Mesenchymal stem cell (in vitro differentiated cells and primary cell): ENCODE results near the gene MSRB3.
"Not testable (repeated sequence)": the region's sequence is repeated elsewhere in the genome, so short reads cannot be mapped to it uniquely, and the experiment has no call there.

ENCODE experiments used
- DNase-seq: peaks from one replicate; pipeline ENCODE4 v3.0.0-alpha.2; 2013
- H2AFZ ChIP-seq: one replicate; pipeline ENCODE4 v1.6.1; 2013; ENCODE audit warnings: low read depth, mild to moderate bottlenecking, control low read depth, inconsistent platforms, low read length, moderate library complexity
- H2AK5ac ChIP-seq: 2 replicates; pipeline ENCODE4 v1.6.1; 2013; ENCODE audit warnings: low read length, moderate library complexity, mild to moderate bottlenecking, inconsistent platforms; ENCODE audit not compliant: severe bottlenecking
- H2BK120ac ChIP-seq: one replicate; pipeline ENCODE4 v1.6.1; 2013; ENCODE audit warnings: low read depth, mild to moderate bottlenecking, inconsistent platforms, low read length, moderate library complexity
- H2BK12ac ChIP-seq, 2 experiments: one replicate each; pipeline ENCODE4 v1.6.1; 2013; ENCODE audit warnings: inconsistent platforms in 2 of 2, low read length in 2 of 2, mild to moderate bottlenecking in 2 of 2, moderate library complexity in 2 of 2, control low read depth in 1 of 2
- H2BK15ac ChIP-seq: one replicate; pipeline ENCODE4 v1.6.1; 2013; ENCODE audit warnings: mild to moderate bottlenecking, low read depth, inconsistent platforms; ENCODE audit not compliant: poor library complexity, severe bottlenecking
- H2BK5ac ChIP-seq: 2 replicates; pipeline ENCODE4 v1.6.1; 2013; ENCODE audit warnings: low read depth, mild to moderate bottlenecking, low read length, control low read depth, inconsistent platforms; ENCODE audit not compliant: poor library complexity, severe bottlenecking
- H3K14ac ChIP-seq, 2 experiments: one replicate each; pipeline ENCODE4 v1.6.1; 2013; ENCODE audit warnings: inconsistent platforms in 2 of 2, low read length in 2 of 2, control low read depth in 1 of 2, mild to moderate bottlenecking in 1 of 2, moderate library complexity in 1 of 2
- H3K18ac ChIP-seq, 2 experiments: one replicate each; pipeline ENCODE4 v1.6.1; 2013; ENCODE audit warnings: inconsistent platforms in 2 of 2, low read length in 2 of 2, control low read depth in 1 of 2, low read depth in 1 of 2, mild to moderate bottlenecking in 1 of 2
- H3K23ac ChIP-seq, 2 experiments: one replicate each; pipeline ENCODE4 v1.6.1; 2013; ENCODE audit warnings: inconsistent platforms in 2 of 2, low read length in 2 of 2, mild to moderate bottlenecking in 2 of 2, moderate library complexity in 2 of 2, control low read depth in 1 of 2
- H3K27ac ChIP-seq: 2 replicates; pipeline ENCODE4 v1.5.1; 2013; ENCODE audit warnings: mild to moderate bottlenecking, moderate library complexity, low read length, control low read depth, inconsistent platforms; ENCODE audit not compliant: poor library complexity, severe bottlenecking
- H3K27me3 ChIP-seq, 2 experiments: 2 replicates each; pipeline versions ENCODE4 v1.6.1 to v1.7.0; 2013; ENCODE audit warnings: low read length in 2 of 2, mild to moderate bottlenecking in 2 of 2, moderate library complexity in 2 of 2, control low read depth in 1 of 2, inconsistent platforms in 1 of 2; ENCODE audit not compliant: control insufficient read depth in 1 of 2, insufficient read depth in 1 of 2
- H3K36me3 ChIP-seq, 2 experiments: 2 replicates each; pipeline versions ENCODE4 v1.6.1 to v1.7.0; 2013; ENCODE audit warnings: low read length in 2 of 2, control low read depth in 1 of 2, inconsistent platforms in 1 of 2, low read depth in 1 of 2, mild to moderate bottlenecking in 1 of 2; ENCODE audit not compliant: insufficient read depth in 2 of 2, control insufficient read depth in 1 of 2
- H3K4ac ChIP-seq, 2 experiments: one replicate each; pipeline ENCODE4 v1.6.1; 2013; ENCODE audit warnings: inconsistent platforms in 2 of 2, low read length in 2 of 2, mild to moderate bottlenecking in 2 of 2, moderate library complexity in 2 of 2, control low read depth in 1 of 2, low read depth in 1 of 2
- H3K4me1 ChIP-seq: 2 replicates; pipeline ENCODE4 v1.6.1; 2013; ENCODE audit warnings: low read depth, low read length, control low read depth; ENCODE audit not compliant: control insufficient read depth, insufficient read depth
- H3K4me2 ChIP-seq: 2 replicates; pipeline ENCODE4 v1.6.1; 2013; ENCODE audit warnings: low read length, mild to moderate bottlenecking, inconsistent platforms; ENCODE audit not compliant: poor library complexity, severe bottlenecking
- H3K4me3 ChIP-seq, 2 experiments: 2 replicates each; pipeline versions ENCODE4 v1.5.1 to v1.7.0; 2013; ENCODE audit warnings: low read length in 2 of 2, mild to moderate bottlenecking in 2 of 2, control low read depth in 1 of 2, low read depth in 1 of 2; ENCODE audit not compliant: insufficient read depth in 1 of 2
- H3K79me1 ChIP-seq: replicated peaks from 2 replicates; pipeline ENCODE4 v1.6.1; 2013; ENCODE audit warnings: mild to moderate bottlenecking, control low read depth, low read length, inconsistent platforms; ENCODE audit not compliant: poor library complexity, severe bottlenecking
- H3K9ac ChIP-seq: 2 replicates; pipeline ENCODE4 v1.7.0; 2013; ENCODE audit warnings: mild to moderate bottlenecking, low read length, moderate library complexity
- H3K9me3 ChIP-seq: 2 replicates; pipeline ENCODE4 v1.7.0; 2013; ENCODE audit warnings: mild to moderate bottlenecking, low read length; ENCODE audit not compliant: control insufficient read depth
- H4K8ac ChIP-seq: one replicate; pipeline ENCODE4 v1.6.1; 2013; ENCODE audit warnings: inconsistent platforms, mild to moderate bottlenecking, low read length, moderate library complexity
- H4K91ac ChIP-seq: one replicate; pipeline ENCODE4 v1.6.1; 2013; ENCODE audit warnings: mild to moderate bottlenecking, low read length, inconsistent platforms
- WGBS: methylation state at CpG from one replicate; pipeline ENCODE4 v1.1.7; 2013; ENCODE audit warnings: mixed read lengths; 5-methylcytosine and 5-hydroxymethylcytosine counted together

The MSRB3 gene

DNA sequence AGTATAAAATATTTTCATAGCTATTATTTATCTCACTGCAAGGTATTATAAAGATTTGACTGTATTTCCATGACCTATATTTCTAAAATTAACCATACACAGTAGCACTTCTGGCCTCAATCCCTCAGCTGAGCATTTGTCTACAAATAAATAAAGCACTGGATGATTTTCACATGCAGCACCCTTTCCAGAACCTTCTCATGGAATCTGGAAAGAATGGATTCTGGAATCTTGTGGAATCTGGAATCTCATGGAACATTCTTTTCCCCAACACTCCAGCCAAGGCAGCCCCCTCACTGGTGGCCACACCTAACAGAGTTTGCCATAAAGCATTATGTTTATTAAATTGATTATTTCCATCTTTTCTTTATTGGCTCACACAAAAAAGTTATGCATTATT, 199.2 kb downstream of the MSRB3 start:
- Histone ChIP-seq H3K18ac (no peak overlapping the region), H3K4me1 (no peaks in the 10 kb centered on the region), H3K23ac (no peak overlapping the region)

DNA sequence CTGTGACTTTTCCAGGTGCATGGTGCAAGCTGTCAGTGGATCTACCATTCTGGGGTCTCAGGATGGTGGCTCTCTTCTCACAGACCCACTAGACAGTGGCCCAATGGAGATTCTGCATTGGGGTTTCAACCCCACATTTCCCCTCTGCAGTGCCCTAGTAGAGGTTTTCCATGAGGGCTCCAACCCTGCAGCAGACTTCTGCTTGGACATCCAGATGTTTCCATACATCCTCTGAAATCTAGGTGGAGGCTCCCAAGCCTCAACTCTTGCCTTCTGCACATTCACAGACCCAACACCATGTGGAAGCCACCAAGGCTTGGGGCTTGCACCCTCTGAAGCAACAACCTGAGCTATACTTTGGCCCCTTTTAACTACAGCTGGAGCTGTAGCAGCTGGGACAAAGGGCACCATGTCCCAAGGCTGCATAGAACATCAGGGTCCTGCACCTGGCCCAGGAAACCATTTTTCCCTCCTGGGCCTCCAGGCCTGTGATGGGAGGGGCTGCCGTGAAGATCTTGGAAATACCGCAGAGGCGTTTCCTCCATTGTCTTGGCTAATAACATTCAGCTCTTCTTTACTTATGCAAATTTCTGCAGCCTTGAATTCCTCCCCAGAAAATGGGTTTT, 205.5 kb downstream of the MSRB3 start:
- H4K8ac ChIP-seq, H3K4me2 ChIP-seq, H2AK5ac ChIP-seq, H3K23ac ChIP-seq, H2BK15ac ChIP-seq, H2BK5ac ChIP-seq, H4K91ac ChIP-seq, H3K36me3 ChIP-seq, H3K14ac ChIP-seq, H3K4ac ChIP-seq, H2BK120ac ChIP-seq, H3K27me3 ChIP-seq, H3K27ac ChIP-seq, H3K4me1 ChIP-seq, H3K79me1 ChIP-seq, DNase-seq, H2AFZ ChIP-seq, H2BK12ac ChIP-seq, H3K4me3 ChIP-seq, H3K9ac ChIP-seq, H3K18ac ChIP-seq: not testable (repeated sequence)
- WGBS = 98% methylated on average over 3 of the region's 3 CpGs
- H3K9me3 ChIP-seq = peaks cover 18% of the 10 kb centered on the region

More for the DNA sequence above, 199.2 kb downstream of the MSRB3 start:
- Histone ChIP-seq H4K91ac (no peak overlapping the region), H4K8ac (no peak overlapping the region), H3K4ac (no peak overlapping the region), H3K79me1 (no peaks in the 10 kb centered on the region), H3K4me2 (no peak overlapping the region), H3K27me3 (no peaks in the 10 kb centered on the region), H2BK120ac (no peak overlapping the region), H2BK5ac (no peak overlapping the region), H2BK15ac (no peak overlapping the region), H2AK5ac (no peak overlapping the region), H3K14ac (no peak overlapping the region), H3K36me3 (no peaks in the 10 kb centered on the region), H3K4me3 (no peak overlapping the region), H3K9ac (no peak overlapping the region), H3K27ac (no peak overlapping the region), H3K9me3 (peaks cover 1% of the 10 kb centered on the region), H2BK12ac (no peak overlapping the region), H2AFZ (no peak overlapping the region)
- no peak for DNase-seq

DNA sequence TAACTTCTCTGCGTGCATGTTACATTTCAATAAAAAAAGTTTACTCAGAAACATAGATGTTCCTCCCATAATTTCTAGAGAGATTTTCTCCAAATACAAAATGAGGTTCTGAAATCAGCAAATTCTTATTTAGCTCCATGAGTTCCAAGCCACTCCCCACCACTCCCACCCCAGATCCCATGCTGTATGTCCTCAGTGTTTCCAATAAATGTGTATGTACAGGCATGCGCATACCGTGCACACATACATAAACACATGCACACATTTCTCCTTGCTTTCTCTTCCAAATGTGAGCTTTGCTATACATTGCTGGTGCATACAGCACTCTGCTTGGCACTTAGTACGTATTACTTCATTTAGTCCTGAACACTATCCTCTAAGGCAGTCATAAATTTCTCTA, 209.7 kb downstream of the MSRB3 start:
- peaks cover 1% of the 10 kb centered on the region for H3K4me1 ChIP-seq
- no peak overlapping the region for H2BK15ac ChIP-seq
- no peak overlapping the region for H4K91ac ChIP-seq
- no peak overlapping the region for H2AFZ ChIP-seq
- H2BK12ac ChIP-seq = no peak overlapping the region
- no peak overlapping the region for H3K4me3 ChIP-seq
- H3K4me2 ChIP-seq = no peak overlapping the region
- no peak overlapping the region for H2BK5ac ChIP-seq
- H3K4ac ChIP-seq = no peak overlapping the region
- no peak overlapping the region for H3K27ac ChIP-seq
- H3K36me3 ChIP-seq = no peaks in the 10 kb centered on the region
- peaks cover 12% of the 10 kb centered on the region for H3K9me3 ChIP-seq
- H3K27me3 ChIP-seq = no peaks in the 10 kb centered on the region
- no peak overlapping the region for H2AK5ac ChIP-seq
- no peak overlapping the region for H3K23ac ChIP-seq
- no peaks in the 10 kb centered on the region for H3K79me1 ChIP-seq
- H2BK120ac ChIP-seq = no peak overlapping the region
- H3K18ac ChIP-seq = no peak overlapping the region
- no peak overlapping the region for H4K8ac ChIP-seq
- no peak overlapping the region for H3K9ac ChIP-seq
- no peak for DNase-seq
- WGBS = 85% methylated on average over 4 of the region's 4 CpGs
- H3K14ac ChIP-seq = no peak overlapping the region

DNA sequence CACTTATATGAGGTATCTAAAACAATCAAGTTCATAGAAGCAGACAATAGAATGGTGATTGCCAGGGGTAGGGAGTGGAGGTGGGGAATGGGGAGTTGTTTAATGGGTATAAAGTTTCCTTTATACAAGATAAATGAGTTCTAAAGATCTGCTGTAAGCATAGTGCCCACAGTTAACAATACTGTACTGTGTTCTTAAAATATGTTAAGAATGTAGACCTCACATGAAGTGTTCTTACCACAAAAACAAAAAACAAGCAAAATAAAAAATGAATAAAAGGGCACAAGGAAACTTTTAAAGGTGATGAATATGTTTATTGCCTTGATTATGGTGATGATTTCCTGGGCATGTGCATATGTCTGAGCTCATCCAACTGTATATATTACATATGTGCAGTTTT, 211.8 kb downstream of the MSRB3 start:
- Histone ChIP-seq H3K4me3 (no peak overlapping the region), H3K18ac (no peak overlapping the region), H3K4me1 (peaks cover 9% of the 10 kb centered on the region), H2BK5ac (no peak overlapping the region), H3K4me2 (no peak overlapping the region), H2BK15ac (no peak overlapping the region), H2AFZ (no peak overlapping the region), H2BK12ac (no peak overlapping the region), H3K79me1 (no peaks in the 10 kb centered on the region), H3K36me3 (no peaks in the 10 kb centered on the region), H3K23ac (no peak overlapping the region), H4K91ac (no peak overlapping the region), H3K4ac (no peak overlapping the region), H3K9me3 (no peaks in the 10 kb centered on the region), H3K9ac (no peak overlapping the region), H3K27me3 (no peaks in the 10 kb centered on the region), H2AK5ac (no peak overlapping the region), H3K14ac (no peak overlapping the region), H2BK120ac (no peak overlapping the region), H3K27ac (no peak overlapping the region), H4K8ac (no peak overlapping the region)
- DNase-seq = no peak
